GM12875 (cell line): ENCODE data around the gene MVB12B.

ENCODE experiments used
- H3K4me3 ChIP-seq: one replicate; pipeline ENCODE4 v1.5.1; 2011; ENCODE audit warnings: low read depth, low read length, control low read depth
- TF ChIP-seq, protein P1 (sequence below): IDR thresholded peaks from 2 replicates; pipeline ENCODE4 v1.5.1; 2011; ENCODE audit warnings: low read depth, mild to moderate bottlenecking, control low read depth, inconsistent platforms, low read length, moderate library complexity, borderline replicate concordance; ENCODE audit not compliant: insufficient read depth

The MVB12B gene

GRCh38 chr9:126334721-126335621 is 8.3 kb downstream of the MVB12B start:
- H3K4me3 ChIP-seq: no peak overlapping the region
- TF ChIP-seq, protein P1, sequence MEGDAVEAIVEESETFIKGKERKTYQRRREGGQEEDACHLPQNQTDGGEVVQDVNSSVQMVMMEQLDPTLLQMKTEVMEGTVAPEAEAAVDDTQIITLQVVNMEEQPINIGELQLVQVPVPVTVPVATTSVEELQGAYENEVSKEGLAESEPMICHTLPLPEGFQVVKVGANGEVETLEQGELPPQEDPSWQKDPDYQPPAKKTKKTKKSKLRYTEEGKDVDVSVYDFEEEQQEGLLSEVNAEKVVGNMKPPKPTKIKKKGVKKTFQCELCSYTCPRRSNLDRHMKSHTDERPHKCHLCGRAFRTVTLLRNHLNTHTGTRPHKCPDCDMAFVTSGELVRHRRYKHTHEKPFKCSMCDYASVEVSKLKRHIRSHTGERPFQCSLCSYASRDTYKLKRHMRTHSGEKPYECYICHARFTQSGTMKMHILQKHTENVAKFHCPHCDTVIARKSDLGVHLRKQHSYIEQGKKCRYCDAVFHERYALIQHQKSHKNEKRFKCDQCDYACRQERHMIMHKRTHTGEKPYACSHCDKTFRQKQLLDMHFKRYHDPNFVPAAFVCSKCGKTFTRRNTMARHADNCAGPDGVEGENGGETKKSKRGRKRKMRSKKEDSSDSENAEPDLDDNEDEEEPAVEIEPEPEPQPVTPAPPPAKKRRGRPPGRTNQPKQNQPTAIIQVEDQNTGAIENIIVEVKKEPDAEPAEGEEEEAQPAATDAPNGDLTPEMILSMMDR: no peak

- TF ChIP-seq, protein P1: no peak
- H3K4me3 ChIP-seq: no peak overlapping the region
These were observed 9.5 kb downstream of the MVB12B start for GRCh38 chr9:126335837-126336735.

DNA sequence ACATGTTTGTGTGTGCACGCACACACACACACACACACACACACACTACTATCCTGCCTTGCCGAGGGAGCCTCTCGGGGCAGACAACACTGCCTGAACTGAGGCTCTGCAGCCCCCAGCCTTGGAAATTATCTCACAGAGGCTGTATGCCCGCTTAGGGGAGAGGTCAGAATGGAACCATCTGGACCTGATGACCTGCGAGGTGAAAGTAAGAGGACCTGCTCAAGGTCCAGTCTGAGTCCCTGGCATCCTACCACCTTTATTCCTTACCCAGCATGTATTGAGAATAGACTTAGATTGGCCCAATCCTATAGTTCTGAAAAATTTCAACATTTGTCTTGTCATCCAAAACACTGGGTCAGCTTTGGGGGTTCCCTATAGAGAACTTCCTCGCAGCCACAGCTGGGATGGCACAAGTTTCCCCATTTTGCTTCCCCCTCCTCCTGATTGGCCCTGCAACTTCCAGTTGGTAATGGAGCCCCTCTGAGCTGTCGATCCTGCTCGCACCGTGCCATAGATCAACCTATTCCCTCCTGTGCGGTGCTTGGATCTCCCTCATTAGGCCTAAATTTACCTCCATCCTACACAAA is 10.2 kb downstream of the MVB12B start:
- TF ChIP-seq, protein P1: no peak
- H3K4me3 ChIP-seq: no peak overlapping the region

- H3K4me3 ChIP-seq: no peak overlapping the region
- TF ChIP-seq, protein P1: no peak
These were observed 11.2 kb downstream of the MVB12B start for GRCh38 chr9:126337729-126338372.

DNA sequence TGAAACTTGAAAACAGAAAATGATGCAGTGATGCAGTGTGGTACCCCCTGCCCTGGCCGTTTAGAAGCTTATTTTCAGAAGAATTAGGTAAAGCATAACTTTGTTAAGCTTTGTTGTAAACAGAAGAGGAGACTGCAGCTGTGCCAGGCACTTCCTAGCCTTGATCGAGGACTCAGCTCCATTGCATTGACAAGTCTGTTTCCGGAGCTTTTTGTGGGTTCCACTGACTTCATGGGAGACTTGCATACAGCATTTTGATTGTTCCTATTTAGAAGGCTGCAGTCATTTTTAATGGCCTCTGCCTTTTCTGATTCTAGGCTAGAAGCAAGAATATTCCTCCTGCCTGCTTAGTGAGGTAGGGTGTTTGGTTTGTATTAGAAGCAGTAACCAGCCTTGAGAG is 12.3 kb downstream of the MVB12B start:
- TF ChIP-seq, protein P1: no peak
- H3K4me3 ChIP-seq: no peak overlapping the region

DNA sequence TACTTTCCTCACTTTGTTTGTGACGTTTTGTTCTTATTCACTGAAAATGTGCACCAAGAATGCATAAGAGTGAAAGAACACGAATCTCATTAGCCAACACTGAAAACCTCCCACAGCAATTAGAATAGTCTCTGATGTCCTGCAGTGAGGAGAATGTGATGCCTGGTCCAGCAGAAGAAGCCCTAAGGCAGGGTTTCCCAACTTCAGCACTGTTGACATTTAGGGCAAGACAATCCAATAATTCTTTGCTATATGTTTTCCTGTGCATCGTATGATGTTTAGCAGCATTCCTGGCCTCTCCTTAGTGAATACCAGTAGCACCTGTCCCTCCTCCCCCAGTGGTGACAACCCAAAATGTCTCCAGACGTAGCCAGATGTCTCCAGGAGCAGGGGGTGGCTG is 14.8 kb downstream of the MVB12B start:
- no peak overlapping the region for H3K4me3 ChIP-seq
- TF ChIP-seq, protein P1: no peak
